ENCODE results near the gene XRCC5. TPM values are rescaled to one million over a fixed set of nuclear protein-coding genes. Genes with fewer than 3 reads are reported as not detected.
A peak's percentile ranks its signal among the peaks of the same experiment; 100 is the strongest.

XRCC5 gene
- total and polyA plus RNA-seq, 2 of the 8 experiments (the other 6 are each of a cell fraction or from before 2014, with no cell fraction given) = 308 to 644 TPM

DNA sequence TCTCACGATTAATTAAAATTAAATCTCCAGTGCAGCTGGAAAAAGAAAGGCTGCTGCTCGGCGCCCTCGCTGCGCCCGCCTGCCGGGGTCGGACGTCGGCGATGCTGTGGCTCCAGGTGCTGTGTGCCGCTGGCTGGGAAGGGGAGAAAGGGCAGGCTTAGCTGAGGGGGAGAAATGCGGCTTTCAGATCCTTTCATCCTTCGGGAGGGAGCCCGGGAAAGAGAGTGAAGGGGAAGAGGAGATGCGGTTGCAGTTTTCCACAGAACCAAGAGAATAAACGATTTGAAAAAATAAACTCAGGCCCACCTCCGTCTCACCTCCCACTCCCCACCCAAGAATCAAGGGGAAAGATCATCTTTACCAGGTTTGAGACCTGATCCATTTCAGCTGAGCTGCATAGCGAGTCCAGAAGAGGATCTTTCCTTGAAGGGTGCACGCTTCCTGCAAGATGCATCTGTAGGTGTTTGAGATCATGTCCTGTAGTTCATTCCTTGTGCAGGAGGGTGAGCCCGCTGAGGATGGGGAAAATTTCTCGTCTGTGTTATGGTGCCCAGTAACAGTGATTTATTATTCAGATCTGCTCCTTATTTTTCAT lies 26.9 kb upstream of the XRCC5 start:
- Histone ChIP-seq H3K27me3 (replicated peaks in 1 of 4; ENCODE audit: control insufficient read depth in 3 of 4, extremely low read depth in 1 of 4, insufficient read depth in 3 of 4, low read length in 3 of 4) (no peaks in the 10 kb centered on the region), H2BK5ac (ENCODE audit: low read depth, low read length) (0 out of 2 replicates have a peak overlapping the region, but pooled peaks have one; percentile 0), H3K23me2 (ENCODE audit: low read depth, low read length) (peaks cover 7% of the 10 kb centered on the region), H3K14ac (ENCODE audit: insufficient read length) (no peak overlapping the region), H2BK20ac (ENCODE audit: low read length) (no peak overlapping the region), H3K4me3 (ENCODE audit: extremely low read depth in 1 of 4, insufficient read depth in 2 of 4, low read depth in 3 of 4, low read length in 4 of 4) (peak overlapping the region; percentile 53 to 92 (median 81)), H4K91ac (replicated peaks; ENCODE audit: insufficient read length, low read length) (no peak overlapping the region), H4K5ac (ENCODE audit: insufficient read length, low read depth, low read length) (no peak overlapping the region), H3K79me1 (ENCODE audit: low read depth, low read length) (no peaks in the 10 kb centered on the region; the same call in 1 of the 2 replicates), H3K23ac (ENCODE audit: insufficient read length) (no peak overlapping the region), H3K4me1 (replicated peaks in 1 of 4; ENCODE audit: control insufficient read depth in 3 of 4, insufficient read depth in 4 of 4, low read length in 3 of 4) (peaks cover 3 to 15% (median 14%) of the 10 kb centered on the region in 4 experiments; a peak in 5 of 7 replicates), H3K79me2 (ENCODE audit: control insufficient read depth in 1 of 2, insufficient read depth in 2 of 2, low read length in 2 of 2) (peaks cover 0 to 16% of the 10 kb centered on the region in 2 experiments; a peak in 1 of 4 replicates), H3K4ac (replicated peaks; ENCODE audit: insufficient read length, low read depth, low read length) (no peak overlapping the region), H3K56ac (replicated peaks; ENCODE audit: insufficient read length, low read depth, low read length) (no peak overlapping the region), H3K9ac (replicated peaks in 1 of 4; ENCODE audit: extremely low read depth in 1 of 4, low read depth in 3 of 4, low read length in 3 of 4) (peak overlapping the region; percentile 54 to 79 (median 74)), H2BK120ac (replicated peaks; ENCODE audit: low read depth, low read length) (no peak overlapping the region), H2BK15ac (ENCODE audit: low read length) (no peak overlapping the region), H3K18ac (ENCODE audit: extremely low read depth, low read length) (no peak overlapping the region), H2AK5ac (ENCODE audit: low read depth, low read length) (no peak overlapping the region), H3K36me3 (ENCODE audit: control insufficient read depth in 2 of 4, insufficient read depth in 4 of 4, low read length in 3 of 4) (no peaks in the 10 kb centered on the region), H4K20me1 (replicated peaks in 1 of 2; ENCODE audit: control insufficient read depth in 1 of 2, insufficient read depth in 2 of 2, low read length in 2 of 2) (peaks cover 0 to 1% of the 10 kb centered on the region in 2 experiments), H3K4me2 (ENCODE audit: insufficient read depth in 1 of 2, low read depth in 2 of 2, low read length in 2 of 2) (peak overlapping the region; percentile 93), H4K8ac (ENCODE audit: extremely low read depth, insufficient read depth, low read length) (peak overlapping the region; percentile 95; the same call in 1 of the 2 replicates), H3K9me3 (ENCODE audit: insufficient read depth in 2 of 2, low read depth in 1 of 2, low read length in 1 of 2) (no peaks in the 10 kb centered on the region), H3K27ac (ENCODE audit: low read depth, low read length) (0 out of 2 replicates have a peak overlapping the region, but pooled peaks have one; percentile 1), H2BK12ac (ENCODE audit: low read depth, low read length) (no peak overlapping the region), H2AFZ (ENCODE audit: low read length) (peak overlapping the region; percentile 46; the same call in 1 of the 2 replicates)
- ChIA-PET CTCF (ENCODE audit: partially characterized antibody) (interaction anchor here (0.6 to 3.9 kb wide), 7 partner anchors 8 to 315 kb away, joined by 3 to 18 read pairs (median 4); partner anchors contain the start of gene XRCC5), POLR2A (ENCODE audit: partially characterized antibody) (interaction anchor here (0.9 to 5.6 kb wide), 11 partner anchors 8 to 47 kb away, joined by 3 to 73 read pairs (median 5); partner anchors contain the start of gene XRCC5)
- TF ChIP-seq SRF (IDR thresholded peaks at IDR 0.05; ENCODE audit: low read depth, low read length) (no peak), ASH2L (IDR thresholded peaks at IDR 0.05; ENCODE audit: low read length) (peak; percentile 44), TAF7 (optimal IDR thresholded peaks at IDR 0.05; ENCODE audit: borderline replicate concordance, low read depth, low read length) (peak; percentile 11), POLR2A (IDR thresholded peaks at IDR 0.05; ENCODE audit: control extremely low read depth in 1 of 2, low read depth in 2 of 2, low read length in 2 of 2) (peak in 1 of 2 experiments; percentile 65; a peak in 1 of 3 replicates)
- TF ChIP-seq, protein P1, sequence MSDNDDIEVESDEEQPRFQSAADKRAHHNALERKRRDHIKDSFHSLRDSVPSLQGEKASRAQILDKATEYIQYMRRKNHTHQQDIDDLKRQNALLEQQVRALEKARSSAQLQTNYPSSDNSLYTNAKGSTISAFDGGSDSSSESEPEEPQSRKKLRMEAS (IDR thresholded peaks at IDR 0.05) = 0 out of 2 replicates have a peak, but pooled peaks have one; percentile 5
- 6% methylated on average over 22 of the region's 22 CpGs; no CpG with 5 or more reads in 1 of the 2 experiments for WGBS, 2 experiments (ENCODE audit: extremely low coverage in 1 of 2, insufficient coverage in 1 of 2, insufficient read length in 1 of 2, insufficient replicate concordance in 2 of 2, low coverage in 1 of 2, low lambda C conversion rate in 2 of 2, missing lambda C conversion rate in 1 of 2)
- FAIRE-seq (no peak), DNase-seq (ENCODE audit: low read depth in 1 of 2, low spot score in 2 of 2) (peak in 1 of 2 experiments; percentile 54)

Data from H1 (cell line).